ENCODE results near the gene PCCB.
A peak's percentile ranks its signal among the peaks of the same experiment; 100 is the strongest.

DNA sequence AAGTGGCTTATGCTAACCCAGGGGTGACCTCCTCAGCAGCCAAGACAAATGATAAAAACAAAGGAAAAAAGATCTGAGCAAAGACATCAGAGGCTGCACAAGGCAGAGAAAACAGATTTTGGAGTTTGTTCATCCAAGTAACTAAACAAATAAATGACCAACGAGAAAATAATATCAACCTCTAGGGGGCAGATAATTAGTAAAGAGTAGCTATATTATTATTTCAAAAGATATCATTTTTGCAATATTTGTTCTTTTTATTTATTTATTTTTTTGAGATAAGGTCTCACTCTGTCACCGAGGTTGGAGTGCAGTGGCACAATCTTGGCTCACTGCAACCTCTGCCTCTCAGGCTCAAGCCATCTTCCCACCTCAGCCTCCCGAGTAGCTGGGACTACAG is 101.8 kb downstream of the PCCB start:
- TF ChIP-seq, protein P1, sequence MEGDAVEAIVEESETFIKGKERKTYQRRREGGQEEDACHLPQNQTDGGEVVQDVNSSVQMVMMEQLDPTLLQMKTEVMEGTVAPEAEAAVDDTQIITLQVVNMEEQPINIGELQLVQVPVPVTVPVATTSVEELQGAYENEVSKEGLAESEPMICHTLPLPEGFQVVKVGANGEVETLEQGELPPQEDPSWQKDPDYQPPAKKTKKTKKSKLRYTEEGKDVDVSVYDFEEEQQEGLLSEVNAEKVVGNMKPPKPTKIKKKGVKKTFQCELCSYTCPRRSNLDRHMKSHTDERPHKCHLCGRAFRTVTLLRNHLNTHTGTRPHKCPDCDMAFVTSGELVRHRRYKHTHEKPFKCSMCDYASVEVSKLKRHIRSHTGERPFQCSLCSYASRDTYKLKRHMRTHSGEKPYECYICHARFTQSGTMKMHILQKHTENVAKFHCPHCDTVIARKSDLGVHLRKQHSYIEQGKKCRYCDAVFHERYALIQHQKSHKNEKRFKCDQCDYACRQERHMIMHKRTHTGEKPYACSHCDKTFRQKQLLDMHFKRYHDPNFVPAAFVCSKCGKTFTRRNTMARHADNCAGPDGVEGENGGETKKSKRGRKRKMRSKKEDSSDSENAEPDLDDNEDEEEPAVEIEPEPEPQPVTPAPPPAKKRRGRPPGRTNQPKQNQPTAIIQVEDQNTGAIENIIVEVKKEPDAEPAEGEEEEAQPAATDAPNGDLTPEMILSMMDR (conservative IDR thresholded peaks at IDR 0.05), result peak; percentile 43
- TF ChIP-seq EZH2 (IDR thresholded peaks at IDR 0.05; ENCODE audit: low read depth), result no peak

Data from PC-9 (cell line).